Adrenal gland (tissue), 5 donors: Measurements from ENCODE around the gene TEAD1.

Experiments
- CTCF ChIP-seq, 6 experiments: fragments of 450-650 bp in 4 of 6; fragments of 200-600 bp in 2 of 6; sonication (generic) in 1 of 6; IDR thresholded peaks; 1 replicate in 5 of 6; 2 replicates in 1 of 6; pipeline versions ENCODE4 v1.5.1 to v1.8.0; 2016 to 2021; ENCODE audit warnings: antibody characterized with exemption in 6 of 6, mild to moderate bottlenecking in 2 of 6, moderate library complexity in 1 of 6
- POLR2A ChIP-seq, 2 donors: fragments of 450-650 bp; IDR thresholded peaks; one replicate each; pipeline ENCODE4 v1.6.1; 2017; ENCODE audit warnings: antibody characterized with exemption in 2 of 2, mild to moderate bottlenecking in 2 of 2, moderate library complexity in 1 of 2
- donor health status: DM: no; HTN: no; CAD: no.

GRCh38 chr11:12717851-12718291, 43.6 kb downstream of the TEAD1 start:
- no peak for TF ChIP-seq CTCF (IDR thresholded peaks at IDR 0.05)
- no peak for TF ChIP-seq POLR2A (IDR thresholded peaks at IDR 0.05)
